Measurements from ENCODE around the gene SLC6A6.
"Not testable (repeated sequence)": the region's sequence is repeated elsewhere in the genome, so short reads cannot be mapped to it uniquely, and the experiment has no call there.

SLC6A6 gene

DNA sequence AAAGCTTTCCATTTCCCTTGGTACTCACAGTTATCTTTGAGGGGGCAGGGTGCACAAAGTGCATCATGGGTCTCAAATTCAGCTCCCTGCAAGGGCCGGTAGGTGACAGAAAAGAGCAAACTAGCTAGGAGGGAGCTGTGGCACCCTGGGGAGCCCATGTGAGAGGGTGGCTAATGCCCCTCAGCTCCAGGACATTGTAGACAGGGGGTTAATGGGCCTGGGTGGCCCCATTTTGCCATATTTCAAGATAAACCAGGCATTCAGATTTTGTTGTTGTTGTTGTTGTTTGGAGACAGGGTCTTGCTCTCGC is 3.7 kb upstream of the SLC6A6 start:
- DNase-seq (ENCODE audit: low spot score) = no peak

DNA sequence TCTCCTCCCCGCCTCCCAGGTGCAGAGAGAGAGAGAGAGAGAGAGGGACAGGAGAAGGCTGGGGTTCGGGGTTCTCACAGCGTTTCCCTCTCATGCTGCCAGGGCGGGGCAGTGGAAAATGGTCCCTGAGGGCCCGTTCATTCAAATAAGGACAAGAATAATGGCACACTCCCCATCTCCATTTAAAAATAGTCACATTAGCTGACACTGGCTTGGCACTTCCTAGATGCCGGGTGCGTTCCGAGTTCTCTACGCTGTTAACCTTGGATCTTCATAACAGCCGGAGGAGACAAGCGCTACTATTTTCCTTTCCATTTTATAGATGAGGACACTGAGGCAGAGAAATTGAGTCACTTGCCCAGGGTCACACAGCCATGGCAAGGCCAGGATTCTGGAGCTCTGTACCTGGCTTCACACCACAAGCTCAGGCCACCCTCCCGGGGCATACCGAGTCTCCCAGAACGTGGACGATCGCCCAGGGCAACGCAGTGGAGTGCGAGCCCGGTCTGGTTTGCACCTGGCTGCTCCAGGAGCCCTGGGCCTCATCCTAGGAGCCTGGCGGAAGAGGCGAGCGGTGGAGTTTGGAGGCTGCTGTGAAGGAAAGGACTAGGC is 608 bp upstream of the SLC6A6 start:
- DNase-seq (ENCODE audit: low spot score) = no peak

DNA sequence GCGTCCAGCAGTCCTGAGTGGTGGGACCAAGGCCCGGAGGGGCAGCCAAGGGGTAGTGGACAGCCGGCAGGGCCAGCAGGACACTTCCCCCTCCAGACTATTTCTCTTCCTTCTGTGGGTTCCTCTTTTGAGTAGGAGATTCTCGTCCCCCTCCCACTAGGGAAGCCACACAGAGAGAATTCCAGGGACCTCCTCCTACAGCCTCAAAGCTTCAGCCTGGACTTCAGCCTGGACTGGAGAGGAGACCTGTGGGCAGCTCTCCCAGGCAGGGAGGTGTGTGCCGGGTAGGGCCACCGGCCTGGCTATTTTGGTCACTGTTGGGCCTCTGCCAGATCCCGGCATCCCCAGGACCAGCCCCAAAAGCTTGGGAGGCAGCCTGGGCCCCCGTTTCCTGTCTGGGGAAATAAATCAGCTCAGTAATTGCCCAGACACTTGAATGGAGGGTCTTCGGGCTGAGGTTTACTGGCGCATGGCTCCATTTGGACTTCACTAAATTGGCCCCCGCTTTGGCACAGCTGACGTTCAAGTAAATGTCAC is 1.3 kb downstream of the SLC6A6 start:
- DNase-seq (ENCODE audit: low spot score) = no peak

DNA sequence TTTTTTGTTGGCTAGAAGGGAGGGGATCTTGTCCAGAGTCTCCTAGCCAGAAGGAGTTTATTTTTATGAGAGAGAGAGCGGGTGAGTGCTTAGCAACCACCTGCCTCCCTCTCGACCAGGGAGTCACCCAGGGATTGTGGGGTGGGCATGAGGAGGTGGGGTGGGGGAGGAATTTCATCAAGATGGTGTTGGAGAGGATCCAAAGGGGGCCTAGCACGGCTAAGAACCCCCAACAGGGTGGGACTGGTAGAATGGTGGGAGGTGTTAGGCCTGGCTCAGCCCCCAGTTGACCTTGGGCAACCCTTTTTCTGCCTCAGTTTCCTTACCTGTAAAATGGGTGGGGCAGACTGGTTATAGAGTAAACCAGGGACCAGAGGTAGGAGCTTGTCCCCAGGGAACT is 1.8 kb downstream of the SLC6A6 start:
- no peak for DNase-seq (ENCODE audit: low spot score)

DNA sequence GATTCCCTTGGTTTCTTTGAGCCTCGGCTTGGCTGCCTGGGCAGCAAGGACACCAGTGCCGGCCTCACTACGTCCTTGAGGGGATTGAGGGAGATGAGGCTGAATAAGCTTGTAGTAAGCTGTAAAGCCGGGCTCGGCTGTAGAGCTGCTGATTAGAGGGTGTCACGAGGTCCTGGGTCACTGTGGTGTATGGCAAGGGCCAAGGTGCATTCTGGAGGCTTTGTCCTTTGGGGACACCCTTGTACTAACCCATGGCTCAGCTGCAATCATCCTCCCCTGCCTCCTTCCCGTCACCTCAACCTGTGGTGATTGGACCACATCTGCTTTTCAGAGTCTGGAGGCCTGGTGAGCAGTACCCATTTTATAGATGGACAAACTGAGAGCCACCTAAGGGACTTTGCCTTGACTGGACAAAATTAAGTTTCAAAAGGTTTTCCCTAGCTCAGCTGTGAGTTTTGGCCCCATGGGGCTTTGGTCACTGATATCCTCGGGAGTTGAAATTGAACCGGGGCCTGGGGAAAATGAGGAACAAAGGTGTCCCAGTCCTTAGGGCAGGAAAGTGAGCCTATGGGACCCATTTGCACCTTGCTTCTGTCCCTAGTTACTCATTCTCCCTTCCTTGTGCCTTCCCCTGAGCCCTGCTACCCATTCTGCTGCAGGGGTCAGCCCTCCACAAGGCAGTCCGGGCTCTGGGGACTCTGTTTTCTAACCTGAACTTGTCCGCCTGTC is 2.4 kb downstream of the SLC6A6 start:
- no peak for DNase-seq (ENCODE audit: low spot score)

DNA sequence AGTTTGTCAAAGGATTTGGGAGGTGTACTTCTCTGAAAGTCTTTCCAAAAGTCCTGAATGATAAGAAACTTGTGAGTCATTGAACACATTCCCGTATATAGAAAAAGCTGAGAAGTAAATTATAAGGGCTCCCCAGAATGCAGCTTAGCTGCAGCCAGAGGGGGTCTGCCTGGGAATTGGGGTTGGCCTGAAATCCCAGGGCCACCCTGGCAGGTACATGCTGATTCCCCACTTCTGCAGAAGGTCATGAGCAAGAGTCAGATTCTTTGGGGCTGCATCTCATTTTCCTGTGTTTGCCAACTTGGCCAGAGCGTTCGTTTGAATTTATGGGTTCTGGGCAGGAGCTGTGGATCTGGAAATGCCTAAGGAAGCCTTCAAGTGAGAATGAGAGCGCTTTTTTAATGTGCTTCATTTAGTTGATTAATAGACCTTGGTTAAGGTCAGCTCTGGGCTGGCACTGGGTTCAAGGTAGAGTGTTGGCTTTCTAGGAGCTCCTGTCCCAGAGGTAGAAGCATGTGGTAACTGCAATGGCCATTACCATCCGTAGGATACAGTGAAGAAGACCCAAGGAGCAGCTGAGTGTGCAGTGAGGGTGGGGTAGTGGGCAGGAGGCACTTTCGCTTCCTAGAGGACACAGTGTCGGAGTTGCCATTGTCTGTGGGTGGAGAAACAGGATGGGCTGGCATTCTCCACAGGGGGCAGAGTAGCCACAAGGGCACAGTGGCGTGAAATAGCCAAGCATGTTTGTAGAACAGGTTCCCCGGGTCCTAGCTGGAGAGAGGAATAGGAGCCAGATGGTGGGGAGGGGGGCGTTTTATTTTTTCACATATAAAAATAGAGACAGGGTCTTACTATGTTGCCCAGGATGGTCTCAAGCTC is 3.2 kb downstream of the SLC6A6 start:
- DNase-seq (ENCODE audit: low spot score) = peak; percentile 62

DNA sequence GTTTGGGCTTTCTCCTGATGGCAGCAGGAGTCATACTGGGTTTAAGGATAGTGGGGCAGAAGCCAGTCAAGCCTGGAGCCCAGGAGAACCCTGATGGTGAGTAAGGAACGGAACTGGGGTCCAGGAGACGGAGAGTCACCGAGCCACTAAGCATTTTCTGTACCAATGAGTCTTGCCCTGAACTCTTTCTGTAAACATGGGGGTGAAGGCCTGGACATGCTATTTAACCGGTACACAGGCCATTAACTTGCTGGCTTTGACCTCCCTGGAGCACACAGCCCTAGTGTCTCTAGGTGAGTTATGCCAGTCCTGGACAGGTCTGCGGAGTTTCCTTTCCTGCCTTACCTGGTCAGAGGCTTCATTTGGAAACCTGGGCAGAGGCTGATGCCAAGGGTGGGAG is 3.9 kb downstream of the SLC6A6 start:
- DNase-seq (ENCODE audit: low spot score) = no peak

DNA sequence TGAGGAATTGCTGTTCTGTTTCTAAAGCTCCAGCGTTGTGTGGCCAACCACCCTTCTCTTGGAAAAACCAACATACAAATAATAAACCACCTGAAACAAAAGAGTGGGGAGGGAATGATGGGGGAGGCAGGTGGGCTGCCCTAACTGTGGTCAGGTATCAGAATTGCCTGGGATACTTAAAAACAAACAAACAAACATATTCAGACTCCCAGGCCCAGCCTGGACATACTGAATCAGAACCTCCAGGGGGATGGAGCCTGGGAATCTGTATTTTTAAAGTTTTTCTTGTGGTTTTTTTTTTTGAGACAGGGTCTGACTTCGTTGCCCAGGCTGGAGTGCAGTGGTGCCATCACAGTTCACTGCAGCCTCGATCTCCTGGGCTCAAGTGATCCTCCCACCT is 4.4 kb downstream of the SLC6A6 start:
- DNase-seq (ENCODE audit: low spot score) = no peak

DNA sequence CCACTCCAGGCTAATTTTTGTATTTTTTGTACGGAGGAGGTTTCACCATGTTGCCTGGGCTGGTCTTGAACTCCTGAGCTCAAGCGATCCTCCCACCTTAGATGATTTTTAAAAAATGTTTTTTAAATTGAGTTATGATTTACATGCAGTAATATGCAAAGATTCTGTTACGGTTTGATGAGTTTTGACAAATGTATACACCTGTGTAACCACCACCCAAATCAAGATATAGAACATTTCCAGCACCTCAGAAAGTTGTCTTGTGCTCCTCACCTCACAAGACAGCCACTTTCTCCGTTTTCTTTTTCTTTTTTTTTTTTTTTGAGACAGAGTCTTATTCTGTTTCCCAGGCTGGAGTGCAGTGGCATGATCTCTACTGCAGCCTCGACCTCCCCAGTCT is 4.8 kb downstream of the SLC6A6 start:
- DNase-seq (ENCODE audit: low spot score) = no peak

DNA sequence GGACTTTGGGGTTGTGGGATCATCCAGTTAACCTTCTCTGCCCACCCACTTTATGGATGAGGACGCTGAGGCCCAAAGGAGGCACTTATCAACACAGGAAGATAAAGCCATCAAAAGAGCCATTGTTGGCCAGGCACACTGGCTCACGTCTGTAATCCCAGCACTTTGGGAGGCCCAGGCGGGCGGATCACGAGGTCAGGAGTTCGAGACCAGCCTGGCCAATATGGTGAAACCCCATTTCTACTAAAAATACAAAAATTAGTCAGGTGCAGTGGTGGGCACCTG is 7.3 kb downstream of the SLC6A6 start:
- DNase-seq (ENCODE audit: low spot score) = not testable (repeated sequence)

DNA sequence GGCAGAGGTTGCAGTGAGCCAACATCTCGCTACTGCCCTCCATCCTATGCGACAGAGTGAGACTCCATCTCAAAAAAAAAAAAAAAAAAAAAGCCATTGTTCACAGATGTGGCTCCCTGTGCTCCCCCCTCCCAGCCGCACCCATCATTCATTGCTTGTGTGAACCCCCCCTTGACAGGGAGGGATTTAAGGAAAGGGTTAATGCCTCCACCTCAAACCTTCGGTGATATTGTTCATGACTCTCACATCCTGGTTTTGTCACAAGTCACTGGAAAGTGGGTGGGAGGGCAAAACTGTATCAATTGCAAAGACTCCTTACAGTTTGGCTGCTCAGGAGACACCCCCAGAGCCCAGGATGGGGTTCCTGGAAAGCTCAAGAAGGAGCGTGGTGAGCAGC is 7.7 kb downstream of the SLC6A6 start:
- no peak for DNase-seq (ENCODE audit: low spot score)

DNA sequence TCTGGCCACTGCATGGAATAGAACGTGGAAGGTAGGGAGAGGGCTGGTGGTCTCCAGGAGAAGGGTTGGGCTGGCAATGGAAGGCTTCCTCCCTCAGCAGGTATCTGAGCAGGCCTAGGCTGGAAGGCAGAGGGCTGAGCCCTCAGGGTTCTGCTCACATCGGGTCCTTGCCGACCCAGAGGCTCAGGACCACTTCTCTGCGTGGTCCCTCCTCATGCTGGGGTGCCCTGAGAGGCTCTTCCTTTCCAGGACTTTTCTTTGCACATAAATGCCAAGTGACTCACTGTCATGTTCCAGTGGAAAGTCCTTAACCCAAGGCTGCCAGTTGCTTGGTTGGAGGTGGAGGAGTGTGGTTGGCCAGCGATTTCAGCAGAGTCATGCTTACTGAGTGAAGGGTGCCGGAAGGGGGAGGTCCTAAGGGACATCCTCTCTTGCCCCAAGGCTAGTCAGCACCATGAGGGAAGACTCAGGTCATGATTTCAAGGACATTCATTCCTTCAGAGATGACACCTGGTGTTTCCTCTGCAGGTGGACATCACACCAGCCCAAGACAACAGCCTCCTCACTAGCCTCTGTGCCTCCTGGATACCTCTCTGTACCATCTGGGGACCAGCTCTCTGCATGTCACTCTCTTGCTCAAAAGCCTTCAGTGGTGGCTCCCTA is 8.2 kb downstream of the SLC6A6 start:
- DNase-seq (ENCODE audit: low spot score) = peak; percentile 95

DNA sequence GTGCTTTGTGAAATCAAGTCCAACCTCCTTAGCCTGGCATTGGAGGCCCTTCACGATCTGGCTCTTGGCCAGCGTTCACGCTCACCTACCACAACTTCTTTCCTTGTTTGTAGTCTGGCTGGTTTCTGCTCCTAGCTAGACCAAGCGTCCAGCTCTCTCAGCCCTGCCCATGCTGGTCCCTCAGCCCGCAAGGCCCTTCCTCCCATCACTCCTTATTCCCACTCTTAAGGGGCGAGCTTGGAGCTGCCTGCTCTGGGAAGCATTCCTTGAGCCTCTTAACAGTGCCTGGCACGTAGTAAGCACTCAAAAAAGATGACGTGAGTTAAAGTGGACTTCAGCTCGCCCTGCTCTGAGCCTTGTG is 8.7 kb downstream of the SLC6A6 start:
- no peak for DNase-seq (ENCODE audit: low spot score)

DNA sequence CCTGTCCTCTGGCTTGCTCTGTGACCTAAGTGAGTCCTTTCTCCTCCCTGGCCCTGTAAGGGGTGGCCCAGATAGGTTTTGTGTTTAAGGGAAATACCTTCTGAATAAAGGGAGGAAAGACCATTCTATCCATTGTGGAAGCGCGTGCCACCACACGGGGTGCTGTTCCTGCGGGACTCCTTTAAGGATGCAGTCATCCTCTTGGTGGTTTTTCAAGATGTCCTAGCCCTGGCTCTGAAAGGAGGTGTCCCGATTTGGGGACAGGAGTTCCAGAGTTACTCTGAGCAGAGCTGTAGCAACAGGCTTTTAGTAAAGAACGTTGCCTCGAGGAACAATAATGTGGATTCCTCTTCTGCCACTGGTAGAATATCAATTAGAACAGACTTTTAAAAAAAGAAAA is 9.6 kb downstream of the SLC6A6 start:
- DNase-seq (ENCODE audit: low spot score) = no peak

DNA sequence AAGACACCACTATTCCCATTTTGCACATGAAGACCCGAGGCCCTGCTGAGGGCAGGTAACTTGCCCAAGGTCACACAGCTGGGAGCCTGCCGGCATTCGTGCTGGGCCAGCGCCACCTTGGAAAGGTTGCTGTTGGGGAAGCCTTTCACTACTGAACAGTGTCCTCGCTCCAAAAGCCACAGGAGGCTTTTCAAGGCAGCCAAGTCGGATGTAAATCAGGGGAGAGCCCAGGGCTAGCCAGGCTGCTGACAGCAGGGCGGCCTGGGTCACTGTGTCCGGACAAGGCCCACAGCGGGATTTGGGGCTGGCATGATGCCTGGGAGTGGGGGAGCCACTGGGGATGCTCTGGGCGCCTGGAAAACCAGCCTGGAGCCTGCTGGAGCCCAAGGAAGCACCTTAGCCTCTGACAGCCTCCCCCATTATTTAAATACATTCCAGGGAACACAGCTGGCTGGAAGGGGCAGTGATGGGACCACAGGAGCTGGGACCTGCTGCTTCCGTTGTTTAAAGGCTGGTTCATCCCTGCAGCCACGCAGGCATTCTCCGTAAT is 10.5 kb downstream of the SLC6A6 start:
- no peak for DNase-seq (ENCODE audit: low spot score)

DNA sequence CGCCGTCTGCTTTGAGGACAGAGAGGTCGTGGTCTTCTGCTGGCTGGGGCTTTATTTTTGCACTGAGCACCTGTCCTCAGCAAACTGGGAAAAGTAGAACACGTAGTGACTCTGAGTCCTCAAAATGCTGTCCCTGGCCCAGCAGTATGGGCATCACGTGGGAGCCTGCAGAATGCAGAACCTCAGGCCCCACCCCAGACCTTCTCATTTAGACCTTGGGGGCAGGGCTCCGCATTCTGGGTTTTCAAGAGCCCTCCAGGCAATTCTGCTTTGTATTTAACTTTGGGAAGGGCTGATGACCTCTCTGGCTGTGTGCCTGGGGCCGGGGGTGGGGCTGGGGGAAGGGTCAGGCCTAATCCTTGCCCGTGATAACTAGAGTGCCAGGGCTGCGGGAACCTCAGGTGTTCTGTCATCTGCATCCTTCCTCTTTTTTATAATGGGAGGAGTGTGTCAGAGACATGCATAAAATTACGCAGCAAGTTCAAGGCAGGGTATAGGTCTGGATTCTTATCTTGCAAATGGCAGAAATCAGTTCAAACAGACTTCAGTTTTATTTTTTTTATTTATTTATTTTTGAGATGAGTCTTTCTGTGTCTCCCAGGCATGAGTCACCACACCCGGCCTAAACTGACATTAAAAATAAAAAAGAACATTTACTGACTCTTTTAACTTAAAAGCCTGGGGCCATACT is 11.1 kb downstream of the SLC6A6 start:
- no peak for DNase-seq (ENCODE audit: low spot score)

DNA sequence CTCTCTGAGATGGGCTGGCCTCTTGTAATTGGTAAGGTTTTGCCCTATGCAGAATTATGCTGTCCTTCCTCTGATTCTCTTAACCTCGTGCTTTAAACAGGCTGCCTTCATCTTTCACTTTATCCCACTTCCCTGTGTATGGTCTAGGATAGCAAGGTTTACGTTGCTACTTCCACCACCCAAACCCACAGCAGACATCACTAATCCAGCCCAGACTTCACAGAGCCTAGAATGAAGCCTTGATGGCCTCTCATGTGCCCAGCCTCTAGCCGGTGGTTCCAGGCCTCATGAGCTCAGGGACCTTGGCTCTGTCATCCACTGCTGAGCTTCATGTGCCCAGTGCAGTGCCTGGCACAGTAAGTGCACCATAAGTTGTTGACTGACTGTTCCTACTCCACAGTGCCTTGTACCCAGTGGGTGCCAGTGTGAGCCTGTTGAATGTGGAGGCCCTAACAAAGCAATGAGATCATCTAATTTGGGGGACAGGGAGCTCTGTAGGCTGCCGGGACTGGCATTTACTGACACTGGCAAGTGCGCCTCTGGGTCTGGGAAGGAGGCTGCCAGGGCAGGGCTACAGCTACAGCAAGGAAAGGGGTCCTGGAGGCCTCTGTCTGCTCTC is 12.5 kb downstream of the SLC6A6 start:
- no peak for DNase-seq (ENCODE audit: low spot score)

DNA sequence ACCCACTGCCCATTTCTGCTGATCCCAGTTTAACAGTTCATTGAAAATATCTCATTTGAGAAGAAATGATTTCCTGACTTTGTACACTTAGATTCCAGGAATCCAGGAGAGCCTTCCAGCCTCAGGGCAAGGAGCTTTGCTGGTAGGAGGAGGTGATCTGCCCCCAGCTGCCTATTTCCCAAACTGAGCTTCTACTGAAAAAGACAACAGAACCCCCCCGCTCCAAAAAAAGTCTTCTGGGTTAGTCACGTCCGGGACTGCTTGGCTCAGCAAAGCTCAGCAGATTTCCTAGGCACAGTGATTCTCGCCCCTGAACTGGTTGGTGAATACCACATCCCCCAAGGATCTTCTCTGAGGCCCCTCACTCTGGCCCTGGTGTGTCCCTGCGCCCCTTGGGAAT is 13.1 kb downstream of the SLC6A6 start:
- DNase-seq (ENCODE audit: low spot score) = no peak

DNA sequence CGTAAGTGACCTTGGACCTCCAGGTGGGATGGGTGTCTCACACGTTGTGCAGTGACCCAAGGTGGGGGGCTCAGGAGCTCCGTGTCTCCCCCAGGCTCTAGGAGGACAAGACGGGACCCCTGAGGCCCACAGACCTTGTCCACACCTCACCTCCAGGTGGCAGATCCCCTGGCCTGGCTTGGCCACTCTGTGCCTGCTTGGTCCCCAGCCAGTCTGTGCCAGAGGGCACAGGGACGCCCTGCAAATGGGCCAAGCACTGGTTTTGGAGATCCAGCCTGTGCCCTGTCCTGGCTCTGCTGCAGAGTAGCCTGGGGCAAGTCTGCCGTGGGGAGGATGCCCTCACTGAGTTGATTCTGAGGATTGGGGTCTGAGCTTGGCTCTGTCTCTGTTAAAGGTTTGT is 14.0 kb downstream of the SLC6A6 start:
- no peak for DNase-seq (ENCODE audit: low spot score)

DNA sequence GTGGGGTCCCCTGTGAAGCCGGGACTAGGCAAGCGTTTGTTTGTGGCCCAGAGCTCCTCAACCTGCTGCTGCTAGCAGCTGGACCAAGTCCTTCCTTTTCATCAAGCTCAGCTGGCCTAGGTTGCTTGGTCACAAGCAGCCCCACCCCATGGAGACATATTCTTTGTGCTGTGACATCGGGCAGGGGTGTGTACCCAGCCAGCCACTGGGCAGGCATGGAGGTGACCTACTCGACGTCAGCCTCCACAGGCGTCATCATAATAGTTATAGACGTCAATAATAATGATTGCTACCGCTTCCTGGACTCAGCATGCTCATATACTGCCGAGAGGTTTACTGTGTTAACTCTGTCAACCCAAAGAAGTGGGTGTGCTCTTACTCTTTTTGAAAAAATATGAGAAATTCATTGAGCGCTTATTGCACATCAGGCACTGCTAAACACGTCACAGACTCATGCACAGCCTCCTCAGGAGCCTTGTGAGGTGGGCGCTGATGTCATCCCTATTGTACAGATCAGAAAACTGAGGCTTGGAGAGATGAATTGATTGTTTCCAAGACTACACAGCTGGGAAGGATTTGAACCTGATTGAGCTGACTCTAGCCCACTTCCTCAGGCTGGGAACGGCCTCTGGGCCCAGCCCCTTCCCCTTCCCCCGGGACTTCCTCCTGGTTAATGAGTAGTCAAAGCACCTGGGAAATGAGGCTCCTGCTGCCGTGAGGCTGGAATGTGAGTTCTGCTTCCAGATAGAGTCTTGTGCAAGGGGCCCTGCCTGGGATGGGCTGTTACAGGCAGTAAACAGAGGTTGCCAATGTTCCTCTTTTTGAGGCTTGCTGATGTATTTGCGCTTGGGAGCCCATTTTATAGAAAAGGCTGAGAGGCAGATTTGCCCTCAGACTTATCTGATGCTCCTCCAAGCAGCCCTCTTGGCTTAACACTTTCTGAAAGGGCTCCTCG is 16.2 kb downstream of the SLC6A6 start:
- peak; percentile 69 for DNase-seq (ENCODE audit: low spot score)

Measured in kidney tubule cell (primary cell).